ENCODE results near the gene PLEKHA7. TPM values are rescaled to one million over a fixed set of nuclear protein-coding genes. Genes with fewer than 3 reads are reported as not detected.

PLEKHA7 gene
- total and polyA plus RNA-seq, 2 of the 13 experiments (the other 11 are each of a cell fraction or from before 2014, with no cell fraction given) = 17.5 to 18.7 TPM

DNA sequence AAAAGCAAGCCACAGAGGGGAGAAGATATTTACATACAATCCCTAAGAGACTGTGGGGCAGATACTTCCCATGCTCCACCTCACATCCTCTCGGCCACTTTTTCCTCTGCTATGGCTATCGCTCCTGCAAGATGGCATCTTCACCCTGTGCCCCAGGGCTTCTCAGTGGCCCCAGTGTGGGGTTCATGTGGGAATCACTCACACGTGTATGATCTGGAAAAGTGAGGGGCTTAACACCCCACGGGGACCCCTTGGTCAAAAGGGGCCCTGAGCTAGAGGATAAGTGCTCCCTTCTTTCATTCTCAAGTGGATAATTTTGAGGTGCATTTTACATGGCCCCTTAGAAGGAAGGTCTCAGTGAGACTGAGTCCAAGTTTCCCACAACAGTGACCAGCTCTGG is 247.1 kb downstream of the PLEKHA7 start:
- Histone ChIP-seq H2AFZ (ENCODE audit: low read length) (no peak overlapping the region), H3K27ac (ENCODE audit: extremely low read length, insufficient read depth, low read length) (no peak overlapping the region), H4K20me1 (ENCODE audit: insufficient read depth, low read length) (no peaks in the 10 kb centered on the region), H3K79me2 (ENCODE audit: insufficient read depth, low read length) (no peaks in the 10 kb centered on the region), H3K9ac (ENCODE audit: insufficient read depth, low read depth, low read length) (no peak overlapping the region), H3K4me3 (replicated peaks in 1 of 3; ENCODE audit: insufficient read depth in 1 of 3, low read depth in 2 of 3, low read length in 3 of 3) (no peak overlapping the region), H3K36me3 (replicated peaks in 1 of 2; ENCODE audit: control insufficient read depth in 1 of 2, insufficient read depth in 2 of 2, low read length in 2 of 2) (no peaks in the 10 kb centered on the region), H3K4me1 (ENCODE audit: insufficient read depth, low read length) (peaks cover 14% of the 10 kb centered on the region), H3K4me2 (ENCODE audit: low read depth, low read length) (no peak overlapping the region), H3K27me3 (ENCODE audit: control insufficient read depth in 1 of 2, insufficient read depth in 2 of 2, low read length in 2 of 2) (no peaks in the 10 kb centered on the region), H3K9me3 (ENCODE audit: low read length) (no peaks in the 10 kb centered on the region)
- FAIRE-seq (no peak), ATAC-seq (no peak), DNase-seq (ENCODE audit: low spot score) (no peak)
- ChIA-PET POLR2A (no interaction called here), CTCF (ENCODE audit: low intra/inter-chr PET ratio, low total read pairs) (no interaction called here)
- intact Hi-C loops (cut with micrococcal nuclease; ENCODE audit: unreplicated experiment) (no loop called here), in situ Hi-C loops (cut with HindIII; ENCODE audit: extremely low pct_ligation_motif_present, low pct_unique_long_range_greater_than_20kb) (no loop called here)
- TF ChIP-seq CHD4 (IDR thresholded peaks at IDR 0.05; ENCODE audit: borderline replicate concordance, low read length) (no peak), RAD51 (IDR thresholded peaks at IDR 0.05; ENCODE audit: borderline replicate concordance) (no peak), KLF6 (CRISPR knock-in tag; IDR thresholded peaks at IDR 0.05) (no peak), ZNF75D (CRISPR knock-in tag; IDR thresholded peaks at IDR 0.05; ENCODE audit: borderline replicate concordance) (no peak), FIP1L1 (IDR thresholded peaks at IDR 0.05; ENCODE audit: borderline replicate concordance, insufficient read depth, low read depth, low read length) (no peak), PHF8 (CRISPR knock-in tag; IDR thresholded peaks at IDR 0.05) (no peak), KDM3A (CRISPR knock-in tag; IDR thresholded peaks at IDR 0.05; ENCODE audit: low read depth) (no peak), SIX1 (CRISPR knock-in tag; IDR thresholded peaks at IDR 0.05; ENCODE audit: borderline replicate concordance) (no peak), ZNF451 (CRISPR knock-in tag; IDR thresholded peaks at IDR 0.05) (no peak)
- TF ChIP-seq, protein P1, sequence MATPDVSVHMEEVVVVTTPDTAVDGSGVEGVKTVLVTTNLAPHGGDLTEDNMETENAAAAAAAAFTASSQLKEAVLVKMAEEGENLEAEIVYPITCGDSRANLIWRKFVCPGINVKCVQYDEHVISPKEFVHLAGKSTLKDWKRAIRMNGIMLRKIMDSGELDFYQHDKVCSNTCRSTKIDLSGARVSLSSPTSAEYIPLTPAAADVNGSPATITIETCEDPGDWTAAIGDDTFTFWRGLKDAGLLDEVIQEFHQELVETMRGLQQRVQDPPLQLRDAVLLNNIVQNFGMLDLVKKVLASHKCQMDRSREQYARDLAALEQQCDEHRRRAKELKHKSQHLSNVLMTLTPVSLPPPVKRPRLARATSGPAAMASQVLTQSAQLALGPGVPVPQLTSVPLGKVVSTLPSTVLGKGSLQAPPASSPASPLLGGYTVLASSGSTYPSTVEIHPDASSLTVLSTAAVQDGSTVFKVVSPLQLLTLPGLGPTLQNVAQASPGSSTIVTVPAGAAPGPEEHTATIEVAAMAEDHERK (CRISPR knock-in tag; IDR thresholded peaks at IDR 0.05; ENCODE audit: low read depth) = no peak
- BruUV-seq (replicated peaks) = no TSS peak
- 84% methylated on average over 4 of the region's 4 CpGs for WGBS (ENCODE audit: low lambda C conversion rate)
